Activated CD8-positive, alpha-beta memory T cell treated with anti-CD3 and anti-CD28 coated beads, Interleukin-2, amount 10 ng/mL, durations not matched to agents 7 days and 5 days (primary cell): ENCODE data around the gene GET4. TPM values are rescaled to one million over a fixed set of nuclear protein-coding genes. Genes with fewer than 3 reads are reported as not detected.
"Not testable (repeated sequence)": the region's sequence is repeated elsewhere in the genome, so short reads cannot be mapped to it uniquely, and the experiment has no call there.

ENCODE experiments used
- ATAC-seq: fragments of 150-1000 bp; cut with Tn5 transposase; one replicate; pipeline ENCODE4 v1.10.0; 2021; ENCODE audit warnings: moderate library complexity
- CTCF ChIA-PET: fragments of 350-600 bp; sonication (Branson Sonifier 250); formaldehyde crosslinking; loops from one replicate; lab custom pipeline; 2021; ENCODE audit warnings: antibody characterized with exemption; lab: Charles Lee
- DNase-seq: peaks from one replicate; pipeline ENCODE4 v3.0.0-alpha.2; 2020
- H3K27ac Mint-ChIP-seq: one replicate; pipeline ENCODE4 v1.8.0; 2021; ENCODE audit warnings: mild to moderate bottlenecking, mixed read lengths
- H3K27me3 Mint-ChIP-seq: one replicate; pipeline ENCODE4 v1.8.0; 2021; ENCODE audit warnings: mixed read lengths
- H3K36me3 Mint-ChIP-seq: one replicate; pipeline ENCODE4 v1.8.0; 2021; ENCODE audit warnings: mild to moderate bottlenecking, mixed read lengths
- H3K4me1 Mint-ChIP-seq: one replicate; pipeline ENCODE4 v1.8.0; 2021; ENCODE audit warnings: mixed read lengths
- H3K4me3 Mint-ChIP-seq: one replicate; pipeline ENCODE4 v1.8.0; 2021; ENCODE audit warnings: mild to moderate bottlenecking, moderate library complexity, mixed read lengths
- H3K9me3 Mint-ChIP-seq: one replicate; pipeline ENCODE4 v1.8.0; 2022; ENCODE audit warnings: low read depth, mixed read lengths
- total RNA-seq, 2 experiments: library from RNA; stranded (reverse); gene quantifications; one replicate each; pipeline ENCODE4 v1.2.3, GENCODE V29; 2021

Gene GET4
- total RNA-seq, 2 experiments from 2014 or later: 38.0 to 39.2 TPM

- H3K4me3 Mint-ChIP-seq: no peak overlapping the region
Measured at GRCh38 chr7:907158-907980, 31.0 kb downstream of the GET4 start.

GRCh38 chr7:908159-908581 is 31.8 kb downstream of the GET4 start:
- DNase-seq (no peak), ATAC-seq (peak; percentile 4)
- H3K27me3 Mint-ChIP-seq: peaks cover 6% of the 10 kb centered on the region
- no peak overlapping the region for H3K4me3 Mint-ChIP-seq
- H3K27ac Mint-ChIP-seq: no peak overlapping the region
- CTCF ChIA-PET: interaction anchor here (0.6 to 2.4 kb wide), 9 partner anchors 15 to 85 kb away, joined by 3 to 5 read pairs (median 4); no protein-coding TSS in a partner anchor
- no peaks in the 10 kb centered on the region for H3K9me3 Mint-ChIP-seq
- H3K36me3 Mint-ChIP-seq: no peaks in the 10 kb centered on the region
- no peaks in the 10 kb centered on the region for H3K4me1 Mint-ChIP-seq

More at GRCh38 chr7:907158-907980, 31.0 kb downstream of the GET4 start:
- ATAC-seq (peak; percentile 24), DNase-seq (peak; percentile 55)
- CTCF ChIA-PET: interaction anchor here (0.6 to 2.4 kb wide), 10 partner anchors 16 to 86 kb away, joined by 3 to 5 read pairs (median 3); no protein-coding TSS in a partner anchor
- Mint-ChIP-seq H3K9me3 (no peaks in the 10 kb centered on the region), H3K27ac (no peak overlapping the region), H3K27me3 (peaks cover 6% of the 10 kb centered on the region), H3K4me1 (no peaks in the 10 kb centered on the region), H3K36me3 (no peaks in the 10 kb centered on the region)

- not testable (repeated sequence) for H3K27me3 Mint-ChIP-seq, H3K4me1 Mint-ChIP-seq, H3K9me3 Mint-ChIP-seq, H3K36me3 Mint-ChIP-seq, H3K4me3 Mint-ChIP-seq, H3K27ac Mint-ChIP-seq
- peak; percentile 74 for ATAC-seq
- DNase-seq: peak; percentile 61
- CTCF ChIA-PET: interaction anchor here (0.9 to 2.4 kb wide), 7 partner anchors 14 to 84 kb away, joined by 3 to 7 read pairs (median 5); no protein-coding TSS in a partner anchor
Measured at GRCh38 chr7:908591-909357, 32.4 kb downstream of the GET4 start.

- ATAC-seq (no peak), DNase-seq (no peak)
- Mint-ChIP-seq H3K9me3 (no peaks in the 10 kb centered on the region), H3K36me3 (no peaks in the 10 kb centered on the region), H3K4me3 (no peak overlapping the region), H3K4me1 (no peaks in the 10 kb centered on the region), H3K27ac (no peak overlapping the region), H3K27me3 (peaks cover 6% of the 10 kb centered on the region)
- CTCF ChIA-PET: interaction anchor here (0.8 to 2.4 kb wide), 7 partner anchors 13 to 83 kb away, joined by 3 to 7 read pairs (median 4); no protein-coding TSS in a partner anchor
Measured at GRCh38 chr7:909358-910329, 33.3 kb downstream of the GET4 start.

GRCh38 chr7:910441-910861 is 34.1 kb downstream of the GET4 start:
- H3K4me3 Mint-ChIP-seq: no peak overlapping the region
- H3K4me1 Mint-ChIP-seq: no peaks in the 10 kb centered on the region

GRCh38 chr7:910931-911431 is 34.6 kb downstream of the GET4 start:
- CTCF ChIA-PET: interaction anchor here (1.2 to 1.4 kb wide), 4 partner anchors 43 to 82 kb away, joined by 3 to 4 read pairs (median 4); no protein-coding TSS in a partner anchor

More at GRCh38 chr7:910441-910861, 34.1 kb downstream of the GET4 start:
- Mint-ChIP-seq H3K9me3 (no peaks in the 10 kb centered on the region), H3K27ac (no peak overlapping the region), H3K36me3 (no peaks in the 10 kb centered on the region), H3K27me3 (peaks cover 6% of the 10 kb centered on the region)
- no peak for DNase-seq
- CTCF ChIA-PET: interaction anchor here (0.8 to 1.6 kb wide), 5 partner anchors 13 to 82 kb away, joined by 3 to 7 read pairs (median 3); no protein-coding TSS in a partner anchor
- no peak for ATAC-seq

GRCh38 chr7:911791-912480 is 35.6 kb downstream of the GET4 start:
- H3K36me3 Mint-ChIP-seq: no peaks in the 10 kb centered on the region
- H3K27ac Mint-ChIP-seq: no peak overlapping the region
- CTCF ChIA-PET: interaction anchor here (1.2 to 1.4 kb wide), 2 partner anchors 42 to 82 kb away, joined by 3 to 4 read pairs; no protein-coding TSS in a partner anchor
- peaks cover 6% of the 10 kb centered on the region for H3K27me3 Mint-ChIP-seq
- no peaks in the 10 kb centered on the region for H3K9me3 Mint-ChIP-seq
- H3K4me3 Mint-ChIP-seq: no peak overlapping the region
- ATAC-seq: no peak
- DNase-seq: no peak
- no peaks in the 10 kb centered on the region for H3K4me1 Mint-ChIP-seq

More at GRCh38 chr7:910931-911431, 34.6 kb downstream of the GET4 start:
- no peaks in the 10 kb centered on the region for H3K4me1 Mint-ChIP-seq
- DNase-seq (no peak), ATAC-seq (no peak)
- H3K36me3 Mint-ChIP-seq: no peaks in the 10 kb centered on the region
- no peak overlapping the region for H3K4me3 Mint-ChIP-seq
- no peak overlapping the region for H3K27ac Mint-ChIP-seq
- no peaks in the 10 kb centered on the region for H3K9me3 Mint-ChIP-seq
- peaks cover 6% of the 10 kb centered on the region for H3K27me3 Mint-ChIP-seq

GRCh38 chr7:913736-914520 is 37.6 kb downstream of the GET4 start:
- H3K27me3 Mint-ChIP-seq: peaks cover 6% of the 10 kb centered on the region
- H3K4me3 Mint-ChIP-seq: no peak overlapping the region
- H3K36me3 Mint-ChIP-seq: no peaks in the 10 kb centered on the region
- ATAC-seq (no peak), DNase-seq (no peak)
- H3K4me1 Mint-ChIP-seq: no peaks in the 10 kb centered on the region
- CTCF ChIA-PET: interaction anchor here (0.7 to 1.1 kb wide), 2 partner anchors 9 to 71 kb away, joined by 3 to 4 read pairs; no protein-coding TSS in a partner anchor
- H3K9me3 Mint-ChIP-seq: no peaks in the 10 kb centered on the region
- H3K27ac Mint-ChIP-seq: no peak overlapping the region

GRCh38 chr7:914521-915194 is 38.3 kb downstream of the GET4 start:
- H3K4me3 Mint-ChIP-seq: no peak overlapping the region
- CTCF ChIA-PET: no interaction called here
- peaks cover 8% of the 10 kb centered on the region for H3K27me3 Mint-ChIP-seq
- H3K27ac Mint-ChIP-seq: no peak overlapping the region
- ATAC-seq (no peak), DNase-seq (no peak)
- H3K9me3 Mint-ChIP-seq: no peaks in the 10 kb centered on the region
- H3K36me3 Mint-ChIP-seq: peaks cover 1% of the 10 kb centered on the region
- H3K4me1 Mint-ChIP-seq: peaks cover 2% of the 10 kb centered on the region

- Mint-ChIP-seq H3K36me3 (peaks cover 1% of the 10 kb centered on the region), H3K9me3 (no peaks in the 10 kb centered on the region), H3K27ac (no peak overlapping the region), H3K4me3 (no peak overlapping the region), H3K27me3 (peaks cover 2% of the 10 kb centered on the region), H3K4me1 (peaks cover 2% of the 10 kb centered on the region)
- CTCF ChIA-PET: no interaction called here
- DNase-seq (no peak), ATAC-seq (no peak)
Measured at GRCh38 chr7:915291-916218, 39.2 kb downstream of the GET4 start.
